GM20000 (cell line): ENCODE data around the gene SPACA7.

Experiments used
- DNase-seq: peaks from one replicate; pipeline ENCODE4 v3.0.0; 2012; ENCODE audit warnings: low spot score
- CTCF ChIP-seq: IDR thresholded peaks from 2 replicates; pipeline ENCODE4 v1.5.1; 2012; ENCODE audit warnings: mild to moderate bottlenecking, control low read depth; ENCODE audit errors: extremely low read depth, missing control alignments

Gene SPACA7

GRCh38 chr13:112332727-112333126, 43.4 kb upstream of the SPACA7 start:
- DNase-seq = no peak
- TF ChIP-seq CTCF = no peak

DNA sequence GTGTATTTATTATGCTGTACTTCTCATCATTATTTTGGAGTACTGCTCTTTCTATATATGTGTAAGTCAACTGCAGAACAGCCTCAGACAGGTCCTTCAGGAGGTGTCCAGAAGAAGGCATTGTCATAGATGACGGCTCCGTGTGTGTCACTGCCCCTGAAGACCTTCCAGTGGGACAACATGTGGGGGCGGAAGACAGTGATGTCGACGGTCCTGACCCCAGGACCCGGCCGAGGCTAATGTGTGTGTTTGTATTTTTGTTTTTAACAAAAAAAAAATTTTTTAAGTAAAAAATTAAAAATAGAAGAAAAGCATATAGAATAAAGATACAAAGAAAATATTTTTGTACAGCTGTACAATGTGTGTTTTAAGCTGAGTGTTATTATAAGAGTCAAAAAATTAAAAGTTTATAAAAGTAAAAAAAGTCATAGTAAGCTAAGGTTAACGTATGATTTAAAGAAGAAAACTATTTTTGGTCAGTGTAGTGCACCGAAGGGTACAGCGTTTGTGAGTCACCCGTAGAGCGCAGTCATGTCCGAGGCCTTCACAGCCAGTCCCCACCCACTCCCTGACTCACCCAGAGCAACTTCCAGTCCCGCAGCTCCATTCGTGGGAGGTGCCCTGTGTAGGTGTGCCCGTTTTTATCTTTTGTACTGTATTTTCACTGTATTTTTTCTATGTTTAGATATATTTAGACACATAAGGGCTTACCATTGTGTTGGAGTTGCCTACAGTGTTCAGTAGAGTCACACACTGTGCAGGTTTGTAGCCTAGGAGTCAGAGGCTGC, 42.2 kb upstream of the SPACA7 start:
- DNase-seq = no peak

GRCh38 chr13:112335135-112335534, 41.0 kb upstream of the SPACA7 start:
- no peak for TF ChIP-seq CTCF
- DNase-seq = no peak

More for the DNA sequence above, 42.2 kb upstream of the SPACA7 start:
- no peak for TF ChIP-seq CTCF

- TF ChIP-seq CTCF = no peak
- no peak for DNase-seq
Measured at GRCh38 chr13:112341446-112341845, 34.7 kb upstream of the SPACA7 start.

- no peak for TF ChIP-seq CTCF
- DNase-seq = no peak
Measured at GRCh38 chr13:112341976-112342735, 34.0 kb upstream of the SPACA7 start.

- no peak for DNase-seq
- TF ChIP-seq CTCF = no peak
Measured at GRCh38 chr13:112342841-112343361, 33.3 kb upstream of the SPACA7 start.

DNA sequence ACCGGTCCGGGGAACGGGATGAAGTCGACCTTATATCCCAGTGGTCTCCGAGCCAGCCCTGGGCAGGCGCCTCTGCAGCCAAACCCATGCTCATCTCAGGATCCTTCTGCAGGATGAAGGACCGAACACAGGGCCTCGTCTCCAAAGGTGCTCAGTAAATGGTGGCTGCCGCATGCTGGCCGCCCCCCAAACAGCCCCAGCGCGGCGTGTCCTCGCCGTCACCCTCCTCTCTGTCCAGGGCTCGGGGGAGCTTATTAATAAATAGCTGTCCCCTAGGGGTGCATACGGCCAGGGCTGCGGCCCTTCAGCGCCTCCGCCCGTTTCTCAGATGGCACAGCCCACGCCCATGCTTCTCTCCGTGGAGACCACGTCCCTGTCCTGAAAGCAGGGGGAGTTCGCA, 32.6 kb upstream of the SPACA7 start:
- no peak for DNase-seq
- no peak for TF ChIP-seq CTCF
